Gastroesophageal sphincter (tissue), 3 donors: ENCODE measurements around the gene TF.

Experiments used
- CTCF ChIP-seq, 4 experiments: fragments of 200-600 bp in 2 of 4; fragments of 450-650 bp in 2 of 4; sonication (generic) in 1 of 4; IDR thresholded peaks; one replicate each; pipeline ENCODE4 v1.5.1; 2017 to 2019; ENCODE audit warnings: antibody characterized with exemption in 4 of 4, mild to moderate bottlenecking in 2 of 4, moderate library complexity in 2 of 4
- POLR2A ChIP-seq, 2 donors: fragments of 450-650 bp; IDR thresholded peaks; one replicate each; pipeline ENCODE4 v1.6.1; 2017; ENCODE audit warnings: antibody characterized with exemption in 2 of 2, mild to moderate bottlenecking in 2 of 2, moderate library complexity in 1 of 2
- POLR2AphosphoS5 ChIP-seq: sonication (generic); formaldehyde crosslinking; IDR thresholded peaks from one replicate; pipeline ENCODE4 v1.6.1; 2017; ENCODE audit warnings: antibody characterized with exemption

- TF ChIP-seq CTCF (IDR thresholded peaks at IDR 0.05): no peak
- no peak for TF ChIP-seq POLR2AphosphoS5
- TF ChIP-seq POLR2A (IDR thresholded peaks at IDR 0.05): no peak
Measured at GRCh38 chr3:133824961-133825485, 78.8 kb downstream of the TF start.
